ENCODE data around the gene HAAO.

- TF ChIP-seq CTCF (IDR thresholded peaks at IDR 0.05; ENCODE audit: insufficient read depth, low read length) (no peak), POLR2AphosphoS5 (IDR thresholded peaks at IDR 0.05; ENCODE audit: low read depth) (no peak)
These were observed 8.0 kb downstream of the HAAO start for GRCh38 chr2:42784204-42784880.

Measured in HL-60 (cell line).